Bronchial epithelial cell (primary cell): ENCODE measurements around the gene TECTA. TPM values are rescaled to one million over a fixed set of nuclear protein-coding genes. Genes with fewer than 3 reads are reported as not detected.
A peak's percentile ranks its signal among the peaks of the same experiment; 100 is the strongest.

Source experiments
- DNase-seq: peaks from one replicate; pipeline ENCODE4 v3.0.0-alpha.2; 2010; ENCODE audit warnings: low read depth
- FAIRE-seq: peaks from 2 replicates; lab custom pipeline; 2011; peaks lifted over from hg19 to GRCh38; lab: Jason Lieb, UNC
- H3K27me3 ChIP-seq: 2 replicates; pipeline ENCODE4 v1.5.1; 2011; ENCODE audit warnings: low read length; ENCODE audit not compliant: control insufficient read depth, insufficient read depth
- H3K36me3 ChIP-seq: 2 replicates; pipeline ENCODE4 v1.5.1; 2011; ENCODE audit warnings: low read length; ENCODE audit not compliant: control insufficient read depth, insufficient read depth
- H3K4me3 ChIP-seq: 2 replicates; pipeline ENCODE4 v1.5.1; 2011; ENCODE audit warnings: mild to moderate bottlenecking, low read depth, low read length, control low read depth
- CTCF ChIP-seq: IDR thresholded peaks from 2 replicates; pipeline ENCODE4 v1.5.1; 2011; ENCODE audit warnings: mild to moderate bottlenecking, moderate library complexity, low read length, control low read depth, inconsistent platforms; ENCODE audit not compliant: insufficient read depth, severe bottlenecking
- total RNA-seq: library from RNA; depleted of rRNA; stranded (reverse); fragments of >200 nt; gene quantifications from 2 replicates; pipeline ENCODE4 v1.2.1, GENCODE V29; 2014

Gene TECTA
- total RNA-seq, 1 donor from 2014 or later = under 0.01 TPM

- no peak for DNase-seq
Observed at GRCh38 chr11:121129362-121130340, 28.6 kb downstream of the TECTA start.

GRCh38 chr11:121131656-121132055 is 30.6 kb downstream of the TECTA start:
- H3K27me3 ChIP-seq = no peaks in the 10 kb centered on the region
- no peak overlapping the region for H3K4me3 ChIP-seq
- no peak for FAIRE-seq
- no peak for TF ChIP-seq CTCF
- no peaks in the 10 kb centered on the region for H3K36me3 ChIP-seq
- no peak for DNase-seq

More at GRCh38 chr11:121129362-121130340, 28.6 kb downstream of the TECTA start:
- H3K36me3 ChIP-seq = no peaks in the 10 kb centered on the region
- FAIRE-seq = no peak
- H3K4me3 ChIP-seq = no peak overlapping the region
- no peaks in the 10 kb centered on the region for H3K27me3 ChIP-seq
- no peak for TF ChIP-seq CTCF

- TF ChIP-seq CTCF = no peak
- FAIRE-seq (peak; percentile 68), DNase-seq (no peak)
- Histone ChIP-seq H3K36me3 (no peaks in the 10 kb centered on the region), H3K4me3 (no peak overlapping the region), H3K27me3 (no peaks in the 10 kb centered on the region)
Observed at GRCh38 chr11:121132211-121132976, 31.4 kb downstream of the TECTA start.

- FAIRE-seq = no peak
- no peaks in the 10 kb centered on the region for H3K27me3 ChIP-seq
- DNase-seq = no peak
- no peaks in the 10 kb centered on the region for H3K36me3 ChIP-seq
- TF ChIP-seq CTCF = no peak
- no peak overlapping the region for H3K4me3 ChIP-seq
Observed at GRCh38 chr11:121134741-121135312, 33.8 kb downstream of the TECTA start.

GRCh38 chr11:121137005-121137404 is 36.0 kb downstream of the TECTA start:
- no peaks in the 10 kb centered on the region for H3K27me3 ChIP-seq

More at GRCh38 chr11:121137005-121137404, 36.0 kb downstream of the TECTA start:
- no peak for TF ChIP-seq CTCF
- peak; percentile 84 for FAIRE-seq
- Histone ChIP-seq H3K36me3 (no peaks in the 10 kb centered on the region), H3K4me3 (no peak overlapping the region)
- no peak for DNase-seq
